ENCODE results near the gene FARP1. TPM values are rescaled to one million over a fixed set of nuclear protein-coding genes. Genes with fewer than 3 reads are reported as not detected.

The FARP1 gene
- total and polyA plus RNA-seq, 2 of the 13 experiments (the other 11 are each of a cell fraction or from before 2014, with no cell fraction given) = 70.6 to 126 TPM

GRCh38 chr13:98141509-98142379 lies 1.1 kb upstream of the FARP1 start (continued):
- 0 out of 2 replicates have a peak, but pooled peaks have one; percentile 24 for TF ChIP-seq ZNF770 (CRISPR knock-in tag; IDR thresholded peaks at IDR 0.05)
- 0 out of 2 replicates have a peak, but pooled peaks have one; percentile 31 for TF ChIP-seq ZNF576 (CRISPR knock-in tag; IDR thresholded peaks at IDR 0.05)
- 0 out of 2 replicates have a peak, but pooled peaks have one; percentile 17 for TF ChIP-seq ZNF772 (CRISPR knock-in tag; IDR thresholded peaks at IDR 0.05)
- 0 out of 2 replicates have a peak, but pooled peaks have one; percentile 65 for TF ChIP-seq REXO4 (CRISPR knock-in tag; IDR thresholded peaks at IDR 0.05; ENCODE audit: borderline replicate concordance)
- no peak for TF ChIP-seq KDM5A (IDR thresholded peaks at IDR 0.05; ENCODE audit: borderline replicate concordance, low read length)

- no peak for FAIRE-seq
- Histone ChIP-seq H2AFZ (ENCODE audit: low read length) (no peak overlapping the region), H3K4me1 (ENCODE audit: insufficient read depth, low read length) (peaks cover 42% of the 10 kb centered on the region), H4K20me1 (ENCODE audit: insufficient read depth, low read length) (peaks cover 33% of the 10 kb centered on the region), H3K4me3 (replicated peaks in 1 of 3; ENCODE audit: insufficient read depth in 1 of 3, low read depth in 2 of 3, low read length in 3 of 3) (peak overlapping the region; percentile 82 to 98 (median 92); a peak in 5 of 6 replicates), H3K4me2 (ENCODE audit: low read depth, low read length) (peak overlapping the region; percentile 86), H3K27ac (ENCODE audit: extremely low read length, insufficient read depth, low read length) (peak overlapping the region; percentile 83), H3K9ac (ENCODE audit: insufficient read depth, low read depth, low read length) (peak overlapping the region; percentile 90), H3K79me2 (ENCODE audit: insufficient read depth, low read length) (peaks cover 53% of the 10 kb centered on the region), H3K9me3 (ENCODE audit: low read length) (no peaks in the 10 kb centered on the region), H3K27me3 (ENCODE audit: control insufficient read depth in 1 of 2, insufficient read depth in 2 of 2, low read length in 2 of 2) (no peaks in the 10 kb centered on the region; a peak in 1 of 5 replicates), H3K36me3 (replicated peaks in 1 of 2; ENCODE audit: control insufficient read depth in 1 of 2, insufficient read depth in 2 of 2, low read length in 2 of 2) (no peaks in the 10 kb centered on the region)
- POLR2A ChIA-PET = interaction anchor here (1.1 to 2.0 kb wide), 3 partner anchors 18 to 123 kb away, joined by 4 to 7 read pairs (median 4); no protein-coding TSS in a partner anchor
- no TSS peak for BruUV-seq (replicated peaks)
- ATAC-seq = no peak
- intact Hi-C loops (cut with micrococcal nuclease; ENCODE audit: unreplicated experiment) (loop anchor here (10.0 kb wide), 2 partner anchors 262 to 288 kb away; no protein-coding TSS in a partner anchor), in situ Hi-C loops (cut with HindIII; ENCODE audit: extremely low pct_ligation_motif_present, low pct_unique_long_range_greater_than_20kb) (loop anchor here (10.0 kb wide), 1 partner anchor 132 kb away; no protein-coding TSS in a partner anchor)
- DNase-seq (ENCODE audit: low spot score) = no peak
- 20% methylated on average over 1 of the region's 66 CpGs for WGBS (ENCODE audit: low lambda C conversion rate)
- CTCF ChIA-PET (ENCODE audit: low intra/inter-chr PET ratio, low total read pairs) = no interaction called here
- TF ChIP-seq GABPB1 (CRISPR knock-in tag; IDR thresholded peaks at IDR 0.05) (no peak), ZNF629 (CRISPR knock-in tag; conservative IDR thresholded peaks at IDR 0.05) (no peak), ZNF232 (CRISPR knock-in tag; IDR thresholded peaks at IDR 0.05; ENCODE audit: borderline replicate concordance) (no peak), TAF15 (IDR thresholded peaks at IDR 0.05; ENCODE audit: low read depth, low read length, poor library complexity, severe bottlenecking) (peak; percentile 22), ZNF143 (CRISPR knock-in tag; IDR thresholded peaks at IDR 0.05) (no peak), FOXO4 (CRISPR knock-in tag; conservative IDR thresholded peaks at IDR 0.05) (no peak), HDAC6 (IDR thresholded peaks at IDR 0.05; ENCODE audit: low read depth, low read length) (no peak), SAFB2 (CRISPR knock-in tag; IDR thresholded peaks at IDR 0.05; ENCODE audit: borderline replicate concordance, low read depth) (no peak), SOX6 (IDR thresholded peaks at IDR 0.05) (no peak), SOX6 (CRISPR knock-in tag; IDR thresholded peaks at IDR 0.05) (no peak), ZNF33B (CRISPR knock-in tag; IDR thresholded peaks at IDR 0.05) (no peak), SCMH1 (CRISPR knock-in tag; IDR thresholded peaks at IDR 0.05; ENCODE audit: borderline replicate concordance) (no peak), SMYD3 (CRISPR knock-in tag; IDR thresholded peaks at IDR 0.05) (no peak), POLR2A (IDR thresholded peaks at IDR 0.05; ENCODE audit: insufficient read depth in 1 of 2, low read depth in 2 of 2, low read length in 2 of 2) (peak in 1 of 2 experiments; percentile 24; a peak in 1 of 4 replicates)
Measured at GRCh38 chr13:98143157-98143553, 261 bp downstream of the FARP1 start.

Measured in HepG2 (cell line).